ENCODE data around the gene PSMC3.

The PSMC3 gene

GRCh38 chr11:47378010-47378835 is 48.0 kb downstream of the PSMC3 start, which contains the start of gene SPI1:
Gene SPI1, minus strand, starts transcription at chr11:47378547. Its CDS starts 194 bp downstream, at chr11:47378353.
- in situ Hi-C loops (cut with MboI; ENCODE audit: low sequenced_read_pairs): no loop called here

- in situ Hi-C loops (cut with MboI; ENCODE audit: low sequenced_read_pairs): no loop called here
Observed at GRCh38 chr11:47377571-47378009, 48.6 kb downstream of the PSMC3 start.

- in situ Hi-C loops (cut with MboI; ENCODE audit: low sequenced_read_pairs): no loop called here
Observed at GRCh38 chr11:47376525-47377371, 49.5 kb downstream of the PSMC3 start.

GRCh38 chr11:47376107-47376524 is 50.1 kb downstream of the PSMC3 start:
- in situ Hi-C loops (cut with MboI; ENCODE audit: low sequenced_read_pairs): no loop called here

- in situ Hi-C loops (cut with MboI; ENCODE audit: low sequenced_read_pairs): no loop called here
Observed at GRCh38 chr11:47375546-47376085, 50.6 kb downstream of the PSMC3 start.

GRCh38 chr11:47375020-47375419 is 51.2 kb downstream of the PSMC3 start:
- in situ Hi-C loops (cut with MboI; ENCODE audit: low sequenced_read_pairs): no loop called here

GRCh38 chr11:47374720-47375019 is 51.6 kb downstream of the PSMC3 start:
- in situ Hi-C loops (cut with MboI; ENCODE audit: low sequenced_read_pairs): loop anchor here (5.0 kb wide), 1 partner anchor 33 kb away; the partner anchor contains the start of gene SLC39A13

GRCh38 chr11:47373876-47374719 is 52.1 kb downstream of the PSMC3 start:
- in situ Hi-C loops (cut with MboI; ENCODE audit: low sequenced_read_pairs): loop anchor here (5.0 kb wide), 1 partner anchor 33 kb away; the partner anchor contains the start of gene SLC39A13

GRCh38 chr11:47372422-47372821 is 53.8 kb downstream of the PSMC3 start:
- in situ Hi-C loops (cut with MboI; ENCODE audit: low sequenced_read_pairs): loop anchor here (5.0 kb wide), 1 partner anchor 35 kb away; the partner anchor contains the start of gene SLC39A13

GRCh38 chr11:47369676-47370075 is 56.6 kb downstream of the PSMC3 start:
- in situ Hi-C loops (cut with MboI; ENCODE audit: low sequenced_read_pairs): loop anchor here (5.0 kb wide), 1 partner anchor 38 kb away; the partner anchor contains the start of gene SLC39A13

All from HL-60/S4 (cell line).